HUES48 (cell line): Measurements from ENCODE around the gene PDCD6IP.

Experiments used
- H3K27ac ChIP-seq: one replicate; pipeline ENCODE4 v1.7.0; 2013; ENCODE audit warnings: low read depth, low read length, inconsistent platforms
- H3K27me3 ChIP-seq: 2 replicates; pipeline ENCODE4 v1.6.1; 2013; ENCODE audit warnings: mild to moderate bottlenecking, low read length; ENCODE audit not compliant: control insufficient read depth, insufficient read depth
- H3K36me3 ChIP-seq: 2 replicates; pipeline ENCODE4 v1.6.1; 2013; ENCODE audit warnings: low read length; ENCODE audit not compliant: control insufficient read depth, insufficient read depth
- H3K4me1 ChIP-seq: 2 replicates; pipeline ENCODE4 v1.6.1; 2013; ENCODE audit warnings: mild to moderate bottlenecking, low read length; ENCODE audit not compliant: control insufficient read depth, insufficient read depth
- H3K4me3 ChIP-seq: 2 replicates; pipeline ENCODE4 v1.5.1; 2013; ENCODE audit warnings: mild to moderate bottlenecking, low read depth, low read length
- H3K9ac ChIP-seq: 2 replicates; pipeline ENCODE4 v1.6.1; 2013; ENCODE audit warnings: mild to moderate bottlenecking, low read depth, low read length, moderate library complexity
- H3K9me3 ChIP-seq: 2 replicates; pipeline ENCODE4 v1.6.1; 2013; ENCODE audit warnings: low read length; ENCODE audit not compliant: control insufficient read depth, insufficient read depth

Gene PDCD6IP

DNA sequence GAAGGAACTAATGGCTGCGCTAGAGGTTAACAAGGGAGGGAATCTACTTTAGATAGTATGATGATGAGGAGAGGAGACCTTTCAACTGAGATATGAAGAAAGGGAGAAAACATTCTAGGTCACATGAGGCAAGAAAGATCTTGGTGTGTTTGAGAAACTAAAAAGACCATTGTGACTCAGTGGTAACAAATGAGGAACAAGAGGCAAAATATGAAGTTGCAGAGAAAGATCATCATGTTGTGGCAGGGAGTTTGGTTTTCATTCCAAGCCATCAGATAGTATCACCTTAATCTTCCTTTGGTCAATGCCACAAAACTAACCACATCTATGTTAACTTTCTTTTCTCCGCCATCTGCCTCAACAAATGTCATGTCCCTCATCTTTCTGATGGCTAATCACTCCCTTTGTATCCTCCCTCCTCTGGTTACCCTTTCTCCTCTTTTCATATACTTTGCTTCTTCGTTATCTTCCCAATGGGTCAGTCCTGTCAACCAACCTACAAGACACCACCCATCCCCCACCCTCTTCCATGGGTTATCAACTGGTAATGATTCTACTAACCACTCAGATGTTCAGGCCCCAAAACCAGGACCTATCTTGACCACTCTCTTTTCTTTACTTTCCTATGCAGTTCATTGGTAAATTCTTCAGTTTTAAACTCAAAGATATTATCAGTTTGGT is 2.4 kb upstream of the PDCD6IP start:
- no peak overlapping the region for H3K9ac ChIP-seq
- no peaks in the 10 kb centered on the region for H3K27me3 ChIP-seq
- peaks cover 18% of the 10 kb centered on the region for H3K4me1 ChIP-seq
- no peak overlapping the region for H3K4me3 ChIP-seq
- no peaks in the 10 kb centered on the region for H3K36me3 ChIP-seq
- no peaks in the 10 kb centered on the region for H3K9me3 ChIP-seq
- no peak overlapping the region for H3K27ac ChIP-seq

DNA sequence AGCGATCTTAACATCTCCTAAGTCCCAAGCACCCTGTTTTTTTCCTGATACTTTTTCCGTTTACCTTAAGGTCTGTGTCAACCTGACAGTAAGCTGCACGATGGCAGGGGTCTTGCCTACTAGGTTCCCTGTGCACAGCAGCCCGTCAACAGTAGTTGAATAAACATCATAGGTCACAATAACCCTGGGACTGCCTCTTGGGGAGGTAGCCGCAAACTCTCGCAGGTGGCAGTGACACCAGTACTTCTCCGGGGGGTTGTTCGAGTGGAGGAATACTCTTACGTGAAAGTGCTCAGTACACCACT is 365 bp upstream of the PDCD6IP start:
- peak overlapping the region; percentile 53 for H3K9ac ChIP-seq
- peaks cover 4% of the 10 kb centered on the region; the same call in 1 of the 2 replicates for H3K36me3 ChIP-seq
- peaks cover 2% of the 10 kb centered on the region; the same call in 1 of the 2 replicates for H3K9me3 ChIP-seq
- peaks cover 18% of the 10 kb centered on the region for H3K4me1 ChIP-seq
- no peaks in the 10 kb centered on the region for H3K27me3 ChIP-seq
- peak overlapping the region; percentile 94 for H3K4me3 ChIP-seq
- peak overlapping the region; percentile 94 for H3K27ac ChIP-seq

DNA sequence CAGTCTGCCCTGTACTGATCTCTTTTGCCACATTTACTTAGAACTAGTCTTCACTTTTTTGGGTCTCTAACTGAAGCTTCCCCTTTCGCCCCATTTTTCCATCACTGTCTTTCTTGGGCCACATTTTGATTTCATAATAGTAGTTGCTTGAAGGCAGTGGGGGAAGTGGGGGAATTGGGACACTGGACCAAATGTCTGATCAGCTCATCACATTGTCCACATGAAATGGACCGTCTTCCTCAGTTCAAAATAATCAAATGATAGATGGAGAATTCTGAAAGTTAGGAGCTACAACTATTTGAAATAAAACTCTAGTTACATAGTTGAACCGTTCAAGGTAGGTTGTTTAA is 747 bp downstream of the PDCD6IP start:
- Histone ChIP-seq H3K27me3 (no peaks in the 10 kb centered on the region), H3K9ac (peak overlapping the region; percentile 53), H3K4me1 (peaks cover 18% of the 10 kb centered on the region), H3K36me3 (peaks cover 15% of the 10 kb centered on the region; the same call in 1 of the 2 replicates), H3K9me3 (peaks cover 13% of the 10 kb centered on the region; the same call in 1 of the 2 replicates), H3K27ac (peak overlapping the region; percentile 94), H3K4me3 (peak overlapping the region; percentile 94)

DNA sequence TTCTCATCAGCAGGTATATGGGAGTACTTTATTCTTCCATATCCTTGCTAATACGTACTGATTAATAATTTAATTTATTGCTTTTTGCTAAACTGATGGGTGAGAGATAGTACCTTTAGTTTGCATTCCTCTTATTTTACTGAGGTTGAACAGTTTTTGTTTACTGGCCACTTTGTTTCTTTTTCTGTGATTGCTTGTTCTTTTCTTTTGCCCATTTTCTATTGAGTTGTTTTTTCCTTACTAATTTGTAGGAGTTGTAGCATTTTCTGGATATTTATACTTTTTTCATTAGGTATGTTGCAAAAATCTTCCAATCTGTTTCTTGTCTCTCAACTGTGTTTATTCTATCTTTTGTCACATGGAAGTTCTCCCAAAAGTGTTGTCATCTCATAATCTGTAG is 4.8 kb downstream of the PDCD6IP start:
- H3K9me3 ChIP-seq = peaks cover 17% of the 10 kb centered on the region; the same call in 1 of the 2 replicates
- no peak overlapping the region for H3K4me3 ChIP-seq
- H3K4me1 ChIP-seq = peaks cover 12% of the 10 kb centered on the region
- no peaks in the 10 kb centered on the region for H3K27me3 ChIP-seq
- no peak overlapping the region for H3K27ac ChIP-seq
- no peak overlapping the region for H3K9ac ChIP-seq
- peaks cover 15% of the 10 kb centered on the region; the same call in 1 of the 2 replicates for H3K36me3 ChIP-seq

DNA sequence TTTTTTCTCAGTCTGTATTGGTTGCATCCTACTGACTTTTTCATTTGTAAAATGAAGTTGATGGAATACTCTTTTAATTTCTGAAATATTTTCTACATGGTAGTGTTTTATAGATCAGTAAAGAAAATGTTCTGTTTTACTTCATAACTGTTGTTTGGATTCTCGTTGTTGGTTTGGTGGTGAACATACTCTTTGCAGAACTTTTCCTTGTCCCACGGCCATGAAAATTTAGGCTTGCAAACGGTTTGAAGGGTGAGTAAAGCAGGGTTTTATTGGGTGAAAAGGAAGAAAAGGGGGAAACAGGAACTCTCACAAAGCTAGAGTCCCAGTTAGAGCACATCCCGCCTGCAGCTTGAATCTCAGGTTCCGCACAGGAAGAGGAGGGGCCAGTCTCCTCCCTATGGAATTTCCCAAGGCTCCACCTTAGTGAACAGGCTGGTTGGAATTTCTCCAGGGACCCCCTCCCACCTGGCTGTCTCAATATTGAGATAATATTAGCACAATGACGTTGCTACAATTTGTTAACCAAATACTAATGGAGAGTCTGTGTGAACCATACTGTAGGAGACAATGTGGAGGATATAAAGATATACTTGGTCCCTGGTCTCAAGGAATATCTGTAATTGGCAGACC is 5.6 kb downstream of the PDCD6IP start:
- Histone ChIP-seq H3K36me3 (peaks cover 15% of the 10 kb centered on the region; the same call in 1 of the 2 replicates), H3K9me3 (peaks cover 17% of the 10 kb centered on the region; the same call in 1 of the 2 replicates), H3K27me3 (no peaks in the 10 kb centered on the region), H3K9ac (no peak overlapping the region), H3K4me1 (peaks cover 12% of the 10 kb centered on the region), H3K4me3 (no peak overlapping the region), H3K27ac (no peak overlapping the region)

DNA sequence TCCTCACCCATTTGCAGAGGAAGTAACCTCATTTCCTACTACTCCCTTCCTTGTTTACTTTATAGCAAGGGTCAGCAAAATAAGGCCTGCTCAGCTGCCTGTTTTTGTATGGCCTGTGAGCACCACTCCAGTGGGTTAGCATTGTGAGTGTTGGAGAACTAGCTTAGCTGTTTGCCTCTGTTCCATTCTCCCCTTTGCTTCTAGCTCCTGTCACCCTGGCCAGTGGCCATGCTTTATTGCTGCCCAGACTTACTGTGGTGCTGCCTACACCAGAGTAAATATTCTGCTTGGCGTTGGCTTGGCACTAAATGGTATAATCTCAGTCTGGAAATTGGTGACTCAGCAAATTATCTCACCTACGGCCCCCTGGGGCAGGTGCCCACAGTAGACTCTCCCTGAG is 8.8 kb downstream of the PDCD6IP start:
- peaks cover 20% of the 10 kb centered on the region for H3K4me1 ChIP-seq
- H3K36me3 ChIP-seq = peaks cover 15% of the 10 kb centered on the region; the same call in 1 of the 2 replicates
- H3K4me3 ChIP-seq = no peak overlapping the region
- H3K9ac ChIP-seq = no peak overlapping the region
- no peak overlapping the region for H3K27ac ChIP-seq
- H3K9me3 ChIP-seq = peaks cover 17% of the 10 kb centered on the region; the same call in 1 of the 2 replicates
- no peaks in the 10 kb centered on the region for H3K27me3 ChIP-seq

DNA sequence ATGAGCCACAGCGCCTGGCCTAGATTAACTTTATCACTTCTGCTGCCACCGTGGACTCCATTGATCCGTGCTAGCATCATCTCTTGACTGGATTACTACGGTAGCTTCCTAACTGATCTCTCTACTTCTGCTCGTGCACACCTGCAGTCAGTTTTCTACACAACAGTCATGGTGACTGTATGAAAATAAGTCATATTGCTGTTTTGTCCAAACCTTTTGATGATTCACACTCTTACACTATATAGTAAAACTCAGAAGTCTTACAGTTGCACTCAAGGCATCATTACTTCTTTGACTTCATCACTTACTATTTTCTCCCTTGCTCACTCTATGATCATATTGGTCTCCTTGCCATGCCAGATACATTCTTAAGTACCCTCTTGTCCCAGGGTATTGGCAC is 10.1 kb downstream of the PDCD6IP start:
- no peak overlapping the region for H3K27ac ChIP-seq
- H3K9me3 ChIP-seq = peaks cover 10% of the 10 kb centered on the region; the same call in 1 of the 2 replicates
- peaks cover 22% of the 10 kb centered on the region for H3K4me1 ChIP-seq
- H3K9ac ChIP-seq = no peak overlapping the region
- H3K36me3 ChIP-seq = peaks cover 9% of the 10 kb centered on the region
- H3K27me3 ChIP-seq = no peaks in the 10 kb centered on the region
- H3K4me3 ChIP-seq = no peak overlapping the region

DNA sequence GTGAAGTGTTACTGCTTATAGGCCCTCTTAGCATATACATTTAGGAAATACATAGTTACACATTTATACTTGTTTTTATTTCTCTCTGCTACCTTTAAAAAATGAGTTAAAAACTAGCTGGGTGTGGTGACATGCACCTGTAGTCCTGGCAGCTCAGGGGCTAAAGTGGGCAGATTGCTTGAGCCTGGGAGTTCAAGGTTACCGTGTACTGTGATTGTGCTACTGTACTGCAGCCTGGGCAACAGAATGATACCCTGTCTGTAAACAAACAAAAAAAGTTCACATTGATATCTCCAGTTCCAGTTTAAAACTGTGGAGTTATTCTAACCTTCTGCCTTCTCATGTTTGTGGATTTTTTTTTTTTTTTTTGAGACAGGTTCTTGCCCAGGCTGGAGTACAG is 12.1 kb downstream of the PDCD6IP start:
- H3K9me3 ChIP-seq = no peaks in the 10 kb centered on the region
- no peaks in the 10 kb centered on the region for H3K27me3 ChIP-seq
- peaks cover 12% of the 10 kb centered on the region for H3K36me3 ChIP-seq

DNA sequence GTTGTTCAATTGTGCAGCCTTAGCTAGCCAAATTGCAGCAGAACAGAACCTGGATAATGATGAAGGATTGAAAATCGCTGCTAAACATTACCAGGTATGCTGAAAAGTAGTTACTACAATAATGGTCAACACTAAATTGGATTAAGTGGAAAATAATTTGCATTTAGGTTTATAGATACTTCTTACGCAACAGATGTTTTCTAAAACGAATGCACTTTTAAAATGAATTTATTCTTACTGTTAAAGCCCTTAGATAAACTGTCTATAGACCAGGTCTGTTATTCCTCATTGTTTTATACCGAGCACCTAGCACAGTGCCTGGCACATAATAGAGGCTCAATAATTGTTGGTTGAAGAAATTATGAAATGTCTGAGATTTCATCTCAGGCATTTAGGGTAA is 23.6 kb downstream of the PDCD6IP start:
- no peaks in the 10 kb centered on the region for H3K27me3 ChIP-seq
- H3K36me3 ChIP-seq = peaks cover 23% of the 10 kb centered on the region
- H3K9ac ChIP-seq = no peak overlapping the region
- no peak overlapping the region for H3K27ac ChIP-seq
- no peaks in the 10 kb centered on the region for H3K9me3 ChIP-seq
- peaks cover 11% of the 10 kb centered on the region; the same call in 1 of the 2 replicates for H3K4me1 ChIP-seq
- H3K4me3 ChIP-seq = no peak overlapping the region

More for the DNA sequence above, 12.1 kb downstream of the PDCD6IP start:
- peaks cover 22% of the 10 kb centered on the region for H3K4me1 ChIP-seq
- no peak overlapping the region for H3K4me3 ChIP-seq
- H3K9ac ChIP-seq = no peak overlapping the region
- no peak overlapping the region for H3K27ac ChIP-seq

DNA sequence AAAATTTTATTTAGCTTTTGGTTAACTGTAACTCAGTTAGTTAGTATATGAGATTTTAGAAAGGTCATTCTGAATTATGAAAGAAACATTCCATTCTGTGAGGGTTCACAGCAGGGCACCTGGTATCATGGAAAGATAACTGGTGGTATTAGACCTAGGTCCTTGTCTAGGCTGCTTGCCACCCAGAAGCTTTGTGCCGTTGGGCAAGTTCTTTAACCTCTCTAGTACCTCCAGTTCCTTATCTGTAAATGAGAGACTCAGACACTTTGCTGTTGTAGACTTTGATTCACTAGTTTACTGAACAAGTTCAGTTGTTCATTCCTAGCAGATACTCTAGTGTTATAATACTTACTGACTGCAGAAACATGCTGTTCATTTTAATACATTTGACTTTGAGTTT is 25.4 kb downstream of the PDCD6IP start:
- H3K4me3 ChIP-seq = no peak overlapping the region
- H3K27ac ChIP-seq = no peak overlapping the region
- no peak overlapping the region for H3K9ac ChIP-seq
- peaks cover 30% of the 10 kb centered on the region for H3K36me3 ChIP-seq
- no peaks in the 10 kb centered on the region for H3K9me3 ChIP-seq
- H3K4me1 ChIP-seq = peaks cover 14% of the 10 kb centered on the region; the same call in 1 of the 2 replicates
- no peaks in the 10 kb centered on the region for H3K27me3 ChIP-seq

DNA sequence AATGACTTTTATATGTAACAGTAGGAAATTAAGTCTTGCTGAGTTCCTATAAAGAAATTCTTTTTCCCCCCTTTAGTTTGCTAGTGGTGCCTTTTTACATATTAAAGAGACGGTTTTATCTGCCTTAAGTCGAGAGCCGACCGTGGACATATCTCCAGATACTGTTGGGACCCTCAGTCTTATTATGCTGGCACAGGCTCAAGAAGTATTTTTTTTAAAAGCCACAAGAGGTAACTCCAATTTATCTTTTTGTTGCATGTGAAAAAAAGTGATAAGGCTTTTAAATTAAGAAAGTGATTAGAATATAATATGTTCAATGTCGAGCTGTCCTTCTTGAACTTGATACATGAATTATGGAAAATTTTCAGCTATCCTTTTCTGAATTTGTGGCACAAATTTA is 26.7 kb downstream of the PDCD6IP start:
- Histone ChIP-seq H3K4me3 (no peak overlapping the region), H3K4me1 (peaks cover 14% of the 10 kb centered on the region; the same call in 1 of the 2 replicates), H3K27ac (peak overlapping the region; percentile 8), H3K27me3 (no peaks in the 10 kb centered on the region), H3K9me3 (no peaks in the 10 kb centered on the region), H3K36me3 (peaks cover 40% of the 10 kb centered on the region), H3K9ac (no peak overlapping the region)
